GM12878 (cell line): ENCODE results near the gene RETREG3. TPM values are rescaled to one million over a fixed set of nuclear protein-coding genes. Genes with fewer than 3 reads are reported as not detected.

Source experiments
- BHLHE40 ChIP-seq, 2 experiments: fragments of 450-650 bp in 1 of 2; IDR thresholded peaks; 2 replicates each; pipeline ENCODE4 v1.6.1; 2011 to 2017; ENCODE audit warnings: low read depth in 2 of 2, borderline replicate concordance in 1 of 2, improper control_type of control experiment in 1 of 2, low read length in 1 of 2, mild to moderate bottlenecking in 1 of 2
- CEBPB ChIP-seq, 2 experiments: fragments of 150-350 bp in 1 of 2; IDR thresholded peaks; 2 replicates each; pipeline ENCODE4 v1.6.1; 2012 to 2014; ENCODE audit warnings: low read depth in 2 of 2, low read length in 2 of 2, borderline replicate concordance in 1 of 2, inconsistent platforms in 1 of 2
- CREB1 ChIP-seq: IDR thresholded peaks from 2 replicates; pipeline ENCODE4 v1.6.1; 2012; ENCODE audit warnings: low read depth, mild to moderate bottlenecking, inconsistent platforms
- GABPA ChIP-seq: IDR thresholded peaks from 2 replicates; pipeline ENCODE4 v1.6.1; 2014; ENCODE audit warnings: antibody characterized with exemption, low read depth, mild to moderate bottlenecking, inconsistent platforms
- IRF4 ChIP-seq: IDR thresholded peaks from 2 replicates; pipeline ENCODE4 v1.6.1; 2011; ENCODE audit warnings: low read depth, low read length
- MTA2 ChIP-seq: fragments of 450-650 bp; IDR thresholded peaks from 2 replicates; pipeline ENCODE4 v1.6.1; 2016; ENCODE audit warnings: low read depth, mild to moderate bottlenecking, moderate library complexity
- MXI1 ChIP-seq: fragments of 150-350 bp; IDR thresholded peaks from 2 replicates; pipeline ENCODE4 v1.6.1; 2011; ENCODE audit warnings: low read depth, mild to moderate bottlenecking, inconsistent platforms, low read length, improper control_type of control experiment
- NFYA ChIP-seq: IDR thresholded peaks from 2 replicates; pipeline ENCODE4 v1.6.1; 2011; ENCODE audit warnings: low read depth, mild to moderate bottlenecking, low read length, improper control_type of control experiment, borderline replicate concordance
- RAD21 ChIP-seq: IDR thresholded peaks from 2 replicates; pipeline ENCODE4 v1.6.1; 2011; ENCODE audit warnings: mild to moderate bottlenecking, low read depth, low read length, moderate library complexity; ENCODE audit not compliant: insufficient read depth
- RELA ChIP-seq: fragments of 450-650 bp; IDR thresholded peaks from 2 replicates; pipeline ENCODE4 v1.8.0; 2014; ENCODE audit warnings: borderline replicate concordance; ENCODE audit not compliant: partially characterized antibody
- RUNX3 ChIP-seq: IDR thresholded peaks from 2 replicates; pipeline ENCODE4 v1.6.1; 2012; ENCODE audit warnings: low read length, inconsistent platforms
- SMC3 ChIP-seq: IDR thresholded peaks from 2 replicates; pipeline ENCODE4 v1.6.1; 2011; ENCODE audit warnings: low read length, improper control_type of control experiment, borderline replicate concordance
- SUPT20H ChIP-seq: IDR thresholded peaks from 2 replicates; pipeline ENCODE4 v1.6.1; 2011; ENCODE audit warnings: low read depth, mild to moderate bottlenecking, low read length, moderate library complexity, borderline replicate concordance; ENCODE audit not compliant: control insufficient read depth
- SUZ12 ChIP-seq: fragments of 200-600 bp; sonication (generic); IDR thresholded peaks from one replicate; pipeline ENCODE4 v1.6.1; 2018; ENCODE audit warnings: antibody characterized with exemption, mild to moderate bottlenecking; ENCODE audit not compliant: unreplicated experiment
- WRNIP1 ChIP-seq: IDR thresholded peaks from 2 replicates; pipeline ENCODE4 v1.6.1; 2011; ENCODE audit warnings: low read depth, low read length, improper control_type of control experiment, borderline replicate concordance
- YY1 ChIP-seq: IDR thresholded peaks from 2 replicates; pipeline ENCODE4 v1.6.1; 2011; ENCODE audit warnings: low read depth, mild to moderate bottlenecking, low read length
- ZBED1 ChIP-seq: IDR thresholded peaks from 2 replicates; pipeline ENCODE4 v1.6.1; 2016; ENCODE audit warnings: borderline replicate concordance
- ZNF384 ChIP-seq: IDR thresholded peaks from 2 replicates; pipeline ENCODE4 v1.6.1; 2012; ENCODE audit warnings: low read depth, mild to moderate bottlenecking, low read length, improper control_type of control experiment, borderline replicate concordance
- polyA plus RNA-seq, 11 experiments: library from polyadenylated mRNA; depleted of rRNA in 4 of 11; unstranded in 6 of 11; stranded (reverse) in 5 of 11; fragments of >200 nt; fragmentation: Nextera tagmentation in 4 of 11; fragmentation: Illumina TruSeq in 1 of 11; extraction: Ambion mirVana in 4 of 11; extraction: Trizol in 1 of 11; gene quantifications; 1 replicate in 1 of 11; 2 replicates in 10 of 11; pipeline versions ENCODE4 v1.2.1 to v1.2.3, GENCODE V29; 2011 to 2016; ENCODE audit warnings: inconsistent platforms in 2 of 11, missing spikeins in 2 of 11, low read depth in 1 of 11
- total RNA-seq, 4 experiments: library from RNA; depleted of rRNA in 3 of 4; stranded (reverse); fragments of >200 nt in 3 of 4; fragmentation: Illumina TruSeq in 1 of 4; extraction: Trizol in 1 of 4; gene quantifications; 2 replicates each; pipeline versions ENCODE4 v1.2.1 to v1.2.3, GENCODE V29; 2013 to 2021
- TF ChIP-seq, protein P1 (sequence below): fragments of 450-650 bp; IDR thresholded peaks from 2 replicates; pipeline ENCODE4 v1.6.1; 2017; ENCODE audit warnings: mild to moderate bottlenecking
- TF ChIP-seq, protein P2 (sequence below): IDR thresholded peaks from 2 replicates; pipeline ENCODE4 v1.6.1; 2012; ENCODE audit warnings: improper control_type of control experiment, low read depth, low read length; ENCODE audit not compliant: insufficient replicate concordance
- TF ChIP-seq, protein P3 (sequence below): IDR thresholded peaks from 2 replicates; pipeline ENCODE4 v1.6.1; 2011; ENCODE audit warnings: borderline replicate concordance, low read depth, mild to moderate bottlenecking, moderate library complexity, low read length; ENCODE audit not compliant: insufficient read depth, poor library complexity, severe bottlenecking

RETREG3 gene
- total and polyA plus RNA-seq, 10 of the 15 experiments (the other 5 are each of a cell fraction or from before 2014, with no cell fraction given) = 7.0 to 50.6 (median 27.3) TPM

DNA sequence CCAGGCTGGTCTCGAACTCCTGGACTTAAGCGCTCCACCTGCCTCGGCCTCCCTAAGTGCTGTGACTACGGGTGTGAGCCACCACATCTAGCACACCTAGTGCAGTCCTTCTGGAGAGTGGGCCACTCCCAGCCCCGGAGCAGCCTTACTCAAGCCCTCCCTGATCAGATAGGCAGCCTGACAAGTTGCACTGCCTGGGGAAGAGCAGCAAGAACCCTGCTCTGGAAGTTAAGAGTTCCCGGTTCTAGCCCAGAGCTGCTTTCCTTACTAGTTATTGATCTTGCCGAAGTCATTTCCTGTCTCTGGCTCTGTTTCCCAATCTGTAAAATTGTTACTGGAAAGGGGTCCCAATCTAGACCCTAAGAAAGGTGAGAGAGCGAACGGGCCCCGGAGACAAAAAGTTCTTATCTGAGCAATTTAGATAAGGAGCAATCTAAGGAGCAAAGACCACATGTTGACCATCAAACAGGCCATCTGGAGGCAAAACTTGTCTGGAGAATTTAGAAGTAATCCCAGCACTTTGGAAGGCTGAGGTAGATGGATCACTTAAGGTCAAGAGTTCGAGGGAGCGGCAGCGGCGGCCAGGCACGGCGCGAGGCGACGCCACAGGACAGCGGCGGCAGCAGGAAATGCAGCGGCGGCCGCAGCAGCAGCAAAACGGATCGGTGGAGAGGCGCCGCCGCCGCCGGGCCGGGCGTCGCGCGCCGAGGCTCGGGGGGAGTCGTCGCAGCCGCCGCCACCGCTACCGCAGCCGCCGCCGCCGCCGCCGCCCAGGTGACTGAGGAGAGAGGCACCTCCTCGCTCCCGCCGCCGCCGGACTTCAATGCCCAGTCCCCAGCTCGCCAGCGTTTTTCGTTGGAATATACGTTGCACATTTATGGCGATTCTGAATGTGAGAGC, 77.5 kb downstream of the RETREG3 start (continued):
- TF ChIP-seq GABPA = no peak
- no peak for TF ChIP-seq CEBPB (IDR thresholded peaks at IDR 0.05; ENCODE audit: borderline replicate concordance in 1 of 2, low read depth in 2 of 2, low read length in 2 of 2)
- TF ChIP-seq ZNF384 = no peak
- TF ChIP-seq RELA = no peak
- TF ChIP-seq NFYA = no peak
- no peak for TF ChIP-seq WRNIP1
- no peak for TF ChIP-seq CREB1
- no peak for TF ChIP-seq ZBED1
- TF ChIP-seq MXI1 = no peak
- TF ChIP-seq MTA2 = no peak
- TF ChIP-seq SMC3 = no peak
- TF ChIP-seq SUZ12 = no peak
- TF ChIP-seq BHLHE40 (IDR thresholded peaks at IDR 0.05; ENCODE audit: borderline replicate concordance in 1 of 2, low read depth in 2 of 2, low read length in 1 of 2) = peak in 1 of 2 experiments; percentile 66; a peak in 2 of 4 replicates
- TF ChIP-seq YY1 = 0 out of 2 replicates have a peak, but pooled peaks have one; percentile 24
- no peak for TF ChIP-seq SUPT20H
- TF ChIP-seq, protein P1, sequence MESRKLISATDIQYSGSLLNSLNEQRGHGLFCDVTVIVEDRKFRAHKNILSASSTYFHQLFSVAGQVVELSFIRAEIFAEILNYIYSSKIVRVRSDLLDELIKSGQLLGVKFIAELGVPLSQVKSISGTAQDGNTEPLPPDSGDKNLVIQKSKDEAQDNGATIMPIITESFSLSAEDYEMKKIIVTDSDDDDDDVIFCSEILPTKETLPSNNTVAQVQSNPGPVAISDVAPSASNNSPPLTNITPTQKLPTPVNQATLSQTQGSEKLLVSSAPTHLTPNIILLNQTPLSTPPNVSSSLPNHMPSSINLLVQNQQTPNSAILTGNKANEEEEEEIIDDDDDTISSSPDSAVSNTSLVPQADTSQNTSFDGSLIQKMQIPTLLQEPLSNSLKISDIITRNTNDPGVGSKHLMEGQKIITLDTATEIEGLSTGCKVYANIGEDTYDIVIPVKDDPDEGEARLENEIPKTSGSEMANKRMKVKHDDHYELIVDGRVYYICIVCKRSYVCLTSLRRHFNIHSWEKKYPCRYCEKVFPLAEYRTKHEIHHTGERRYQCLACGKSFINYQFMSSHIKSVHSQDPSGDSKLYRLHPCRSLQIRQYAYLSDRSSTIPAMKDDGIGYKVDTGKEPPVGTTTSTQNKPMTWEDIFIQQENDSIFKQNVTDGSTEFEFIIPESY = no peak
- peak; percentile 21; the same call in 1 of the 2 replicates for TF ChIP-seq RUNX3
- TF ChIP-seq, protein P2, sequence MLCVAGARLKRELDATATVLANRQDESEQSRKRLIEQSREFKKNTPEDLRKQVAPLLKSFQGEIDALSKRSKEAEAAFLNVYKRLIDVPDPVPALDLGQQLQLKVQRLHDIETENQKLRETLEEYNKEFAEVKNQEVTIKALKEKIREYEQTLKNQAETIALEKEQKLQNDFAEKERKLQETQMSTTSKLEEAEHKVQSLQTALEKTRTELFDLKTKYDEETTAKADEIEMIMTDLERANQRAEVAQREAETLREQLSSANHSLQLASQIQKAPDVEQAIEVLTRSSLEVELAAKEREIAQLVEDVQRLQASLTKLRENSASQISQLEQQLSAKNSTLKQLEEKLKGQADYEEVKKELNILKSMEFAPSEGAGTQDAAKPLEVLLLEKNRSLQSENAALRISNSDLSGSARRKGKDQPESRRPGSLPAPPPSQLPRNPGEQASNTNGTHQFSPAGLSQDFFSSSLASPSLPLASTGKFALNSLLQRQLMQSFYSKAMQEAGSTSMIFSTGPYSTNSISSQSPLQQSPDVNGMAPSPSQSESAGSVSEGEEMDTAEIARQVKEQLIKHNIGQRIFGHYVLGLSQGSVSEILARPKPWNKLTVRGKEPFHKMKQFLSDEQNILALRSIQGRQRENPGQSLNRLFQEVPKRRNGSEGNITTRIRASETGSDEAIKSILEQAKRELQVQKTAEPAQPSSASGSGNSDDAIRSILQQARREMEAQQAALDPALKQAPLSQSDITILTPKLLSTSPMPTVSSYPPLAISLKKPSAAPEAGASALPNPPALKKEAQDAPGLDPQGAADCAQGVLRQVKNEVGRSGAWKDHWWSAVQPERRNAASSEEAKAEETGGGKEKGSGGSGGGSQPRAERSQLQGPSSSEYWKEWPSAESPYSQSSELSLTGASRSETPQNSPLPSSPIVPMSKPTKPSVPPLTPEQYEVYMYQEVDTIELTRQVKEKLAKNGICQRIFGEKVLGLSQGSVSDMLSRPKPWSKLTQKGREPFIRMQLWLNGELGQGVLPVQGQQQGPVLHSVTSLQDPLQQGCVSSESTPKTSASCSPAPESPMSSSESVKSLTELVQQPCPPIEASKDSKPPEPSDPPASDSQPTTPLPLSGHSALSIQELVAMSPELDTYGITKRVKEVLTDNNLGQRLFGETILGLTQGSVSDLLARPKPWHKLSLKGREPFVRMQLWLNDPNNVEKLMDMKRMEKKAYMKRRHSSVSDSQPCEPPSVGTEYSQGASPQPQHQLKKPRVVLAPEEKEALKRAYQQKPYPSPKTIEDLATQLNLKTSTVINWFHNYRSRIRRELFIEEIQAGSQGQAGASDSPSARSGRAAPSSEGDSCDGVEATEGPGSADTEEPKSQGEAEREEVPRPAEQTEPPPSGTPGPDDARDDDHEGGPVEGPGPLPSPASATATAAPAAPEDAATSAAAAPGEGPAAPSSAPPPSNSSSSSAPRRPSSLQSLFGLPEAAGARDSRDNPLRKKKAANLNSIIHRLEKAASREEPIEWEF = no peak
- TF ChIP-seq, protein P3, sequence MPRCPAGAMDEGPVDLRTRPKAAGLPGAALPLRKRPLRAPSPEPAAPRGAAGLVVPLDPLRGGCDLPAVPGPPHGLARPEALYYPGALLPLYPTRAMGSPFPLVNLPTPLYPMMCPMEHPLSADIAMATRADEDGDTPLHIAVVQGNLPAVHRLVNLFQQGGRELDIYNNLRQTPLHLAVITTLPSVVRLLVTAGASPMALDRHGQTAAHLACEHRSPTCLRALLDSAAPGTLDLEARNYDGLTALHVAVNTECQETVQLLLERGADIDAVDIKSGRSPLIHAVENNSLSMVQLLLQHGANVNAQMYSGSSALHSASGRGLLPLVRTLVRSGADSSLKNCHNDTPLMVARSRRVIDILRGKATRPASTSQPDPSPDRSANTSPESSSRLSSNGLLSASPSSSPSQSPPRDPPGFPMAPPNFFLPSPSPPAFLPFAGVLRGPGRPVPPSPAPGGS = no peak
- TF ChIP-seq RAD21 = no peak
- no peak for TF ChIP-seq IRF4
